Activated T-cell treated with anti-CD3 and anti-CD28 coated beads, Interleukin-2, amount 50 U/mL, for 48 hours (primary cell): Measurements from ENCODE around the gene PRPF31.
A peak's percentile ranks its signal among the peaks of the same experiment; 100 is the strongest.

Source experiments
- DNase-seq, 2 experiments: peaks; one replicate each; pipeline ENCODE4 v3.0.0-alpha.2; 2020

Gene PRPF31

DNA sequence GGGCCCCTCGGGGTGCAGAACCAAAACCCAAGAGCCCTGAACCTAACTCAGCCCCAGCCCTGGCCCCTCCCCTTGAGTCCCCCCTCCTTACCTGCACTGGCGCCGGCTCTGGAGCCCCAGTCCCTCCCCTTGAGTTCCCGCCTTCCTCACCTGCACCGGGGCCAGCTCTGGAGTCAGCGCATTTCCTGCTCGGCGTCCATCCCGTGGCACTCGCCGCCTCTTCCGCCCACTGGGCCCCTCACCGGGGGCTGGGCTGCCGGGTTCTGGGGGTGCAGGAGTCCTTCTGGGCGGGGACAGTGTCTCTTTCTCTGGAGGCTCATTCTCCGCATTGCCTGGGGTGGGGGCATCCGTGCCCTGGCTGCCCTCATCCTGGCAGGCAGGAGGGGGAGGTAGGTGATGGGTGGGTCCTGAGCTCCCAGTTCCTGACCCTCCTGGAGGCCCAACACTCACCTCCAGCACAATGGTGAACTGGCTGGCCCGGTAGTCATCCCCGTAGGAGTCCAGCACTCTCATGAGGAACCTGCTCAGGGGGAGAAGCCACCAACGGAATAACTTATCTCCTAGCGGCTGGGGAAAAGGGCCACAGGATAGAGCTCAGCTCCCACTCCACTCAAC is 7.6 kb upstream of the PRPF31 start:
- no peak for DNase-seq

DNA sequence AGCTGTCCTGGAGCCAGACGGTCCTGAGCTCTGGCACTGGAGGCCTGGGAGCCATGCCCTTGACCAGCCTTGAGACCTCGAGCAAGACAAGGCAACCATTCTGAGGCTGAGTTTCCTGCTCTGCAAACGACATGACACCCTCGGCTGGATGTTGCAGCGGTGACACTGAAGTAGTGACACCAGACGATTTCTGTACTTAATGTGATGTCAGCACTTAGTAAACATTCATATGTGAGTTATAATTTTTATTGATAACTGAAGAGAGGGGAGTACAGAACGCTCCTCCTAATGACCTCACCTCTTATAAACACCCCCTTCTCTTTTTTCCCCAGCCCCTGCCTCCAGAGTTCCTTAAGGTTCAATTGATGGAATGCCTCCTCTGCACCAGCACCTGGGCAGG is 7.1 kb upstream of the PRPF31 start:
- DNase-seq = no peak

DNA sequence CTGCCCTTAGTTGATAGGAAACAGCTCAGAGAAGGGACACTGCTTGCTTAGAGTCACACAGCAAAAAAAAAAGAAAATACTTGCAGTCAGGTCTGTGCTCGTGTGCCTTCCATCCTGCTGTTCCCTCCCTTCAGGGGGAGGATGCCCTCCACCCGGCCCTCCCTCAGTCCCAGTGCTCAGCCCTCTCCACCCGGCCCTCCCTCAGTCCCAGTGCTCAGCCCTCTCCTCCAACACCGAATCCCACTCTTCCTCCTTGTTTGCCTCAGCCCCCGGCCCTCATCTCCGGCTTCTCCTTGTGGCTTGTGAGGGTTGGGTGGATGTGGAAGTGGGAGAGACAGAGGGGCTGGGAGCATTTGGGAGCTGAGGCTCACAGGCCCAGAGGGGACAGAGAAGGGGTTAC is 5.9 kb upstream of the PRPF31 start:
- DNase-seq = no peak

DNA sequence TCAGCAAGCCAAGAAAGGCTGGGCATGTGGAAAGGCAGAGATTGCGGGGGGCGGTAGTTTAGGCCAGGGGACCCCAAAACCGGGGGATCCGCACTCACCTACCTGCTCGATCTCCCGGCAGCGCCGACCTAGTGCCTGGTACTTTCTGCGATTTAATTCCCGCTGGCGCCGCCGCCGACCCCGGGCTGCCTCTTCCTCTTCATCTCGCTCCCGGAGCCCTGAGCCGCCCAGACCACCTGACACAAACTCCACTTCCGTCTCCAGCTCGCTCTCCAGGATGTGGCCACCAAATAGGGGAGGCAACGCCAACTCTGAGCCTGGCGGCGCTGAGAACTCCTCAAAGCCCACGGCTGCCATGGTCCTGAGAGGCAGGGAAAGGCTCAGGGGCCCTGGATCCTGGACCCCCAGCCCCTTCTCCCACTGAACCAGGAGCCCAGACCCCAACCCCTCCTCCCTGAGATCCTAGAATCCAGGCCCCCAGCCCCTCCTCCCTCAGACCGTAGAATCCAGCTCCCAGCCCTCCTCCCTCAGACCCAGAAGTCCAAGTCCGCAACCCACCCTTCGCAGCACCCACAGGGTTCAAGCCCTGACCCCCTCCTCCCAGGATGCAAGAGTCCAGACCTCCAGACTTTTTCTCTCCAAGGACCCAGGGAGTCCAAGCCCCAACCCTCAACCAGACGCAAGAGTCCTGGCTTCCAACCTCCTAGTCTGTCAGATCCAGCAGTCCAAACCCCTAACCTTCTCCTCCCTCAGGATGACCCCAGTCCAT is 1.0 kb upstream of the PRPF31 start:
- DNase-seq = peak; percentile 60 to 61

- no peak for DNase-seq
Observed at GRCh38 chr19:54121259-54121658, 5.7 kb downstream of the PRPF31 start.

DNA sequence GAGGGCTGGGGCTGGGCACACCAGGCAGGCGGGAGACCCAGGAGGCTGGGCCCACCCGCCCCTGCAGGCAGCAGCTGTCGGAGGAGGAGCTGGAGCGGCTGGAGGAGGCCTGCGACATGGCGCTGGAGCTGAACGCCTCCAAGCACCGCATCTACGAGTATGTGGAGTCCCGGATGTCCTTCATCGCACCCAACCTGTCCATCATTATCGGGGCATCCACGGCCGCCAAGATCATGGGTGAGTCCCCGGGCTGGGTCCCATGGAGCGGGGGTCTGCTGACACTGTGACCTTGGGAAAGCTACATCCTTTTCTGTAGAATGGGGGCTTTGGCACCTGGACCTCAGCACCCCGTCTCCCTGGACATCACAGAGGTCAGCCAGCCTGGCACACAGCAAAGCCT is 8.1 kb downstream of the PRPF31 start:
- DNase-seq = no peak

DNA sequence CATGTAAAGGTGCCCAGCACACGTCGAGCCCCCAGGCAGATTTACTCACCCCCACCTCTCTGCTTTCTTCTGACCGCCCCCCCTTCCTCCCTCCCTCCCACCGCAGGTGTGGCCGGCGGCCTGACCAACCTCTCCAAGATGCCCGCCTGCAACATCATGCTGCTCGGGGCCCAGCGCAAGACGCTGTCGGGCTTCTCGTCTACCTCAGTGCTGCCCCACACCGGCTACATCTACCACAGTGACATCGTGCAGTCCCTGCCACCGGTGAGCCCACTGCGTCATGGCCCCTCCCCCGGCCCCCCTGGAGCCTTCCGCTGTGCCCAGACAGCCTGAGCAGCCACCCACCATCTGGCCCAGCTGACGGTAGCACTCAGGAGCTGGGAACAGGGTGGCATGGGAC is 8.8 kb downstream of the PRPF31 start:
- DNase-seq = no peak

GRCh38 chr19:54125713-54126112 is 10.2 kb downstream of the PRPF31 start:
- DNase-seq = no peak

- no peak for DNase-seq
Observed at GRCh38 chr19:54127688-54128440, 12.3 kb downstream of the PRPF31 start.

DNA sequence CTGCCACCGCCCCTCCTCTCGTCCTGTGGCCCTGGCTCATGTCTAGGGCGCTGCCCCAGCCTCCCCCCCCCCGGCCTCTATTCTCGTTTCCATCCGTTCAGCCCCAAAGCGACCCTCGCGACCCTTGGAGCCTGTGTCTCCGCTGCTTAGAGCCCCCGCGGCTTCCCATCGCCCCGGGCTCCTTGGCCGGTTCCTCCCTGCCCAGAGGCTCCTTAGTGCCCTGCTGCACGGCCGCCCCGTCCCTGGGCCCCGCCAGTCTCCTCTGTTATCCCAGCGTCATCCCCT is 12.8 kb downstream of the PRPF31 start:
- no peak for DNase-seq

DNA sequence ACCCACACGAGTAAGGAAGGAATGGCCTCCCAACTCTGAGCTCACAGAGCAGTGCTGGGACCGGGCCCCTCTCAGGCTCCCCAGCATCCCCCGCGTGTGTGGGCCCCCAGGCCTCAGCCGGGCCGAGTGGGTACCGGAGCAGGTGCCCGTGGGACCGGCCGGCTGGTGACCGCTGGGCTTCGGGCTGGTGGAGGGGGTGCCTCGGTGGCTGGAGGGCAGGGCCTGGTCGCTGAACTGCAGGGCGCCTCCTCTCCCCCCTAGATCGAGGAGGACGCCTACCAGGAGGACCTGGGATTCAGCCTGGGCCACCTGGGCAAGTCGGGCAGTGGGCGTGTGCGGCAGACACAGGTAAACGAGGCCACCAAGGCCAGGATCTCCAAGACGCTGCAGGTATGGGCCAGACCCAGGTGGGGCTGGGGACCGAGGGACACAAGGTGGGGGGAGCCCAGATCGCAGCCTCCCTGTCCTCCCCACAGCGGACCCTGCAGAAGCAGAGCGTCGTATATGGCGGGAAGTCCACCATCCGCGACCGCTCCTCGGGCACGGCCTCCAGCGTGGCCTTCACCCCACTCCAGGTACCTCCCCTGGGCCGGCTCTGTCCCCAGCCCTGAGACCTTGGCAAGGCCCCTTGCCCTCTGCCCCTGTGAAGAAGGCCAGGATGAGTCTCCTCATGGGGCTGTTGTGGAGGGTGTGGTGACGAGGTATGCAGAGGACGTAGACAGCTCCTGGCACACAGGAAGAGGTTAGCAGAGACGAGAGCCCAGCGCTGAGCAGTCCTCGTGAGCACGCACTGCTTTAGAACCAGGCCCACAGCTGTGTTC is 13.5 kb downstream of the PRPF31 start:
- DNase-seq = no peak

GRCh38 chr19:54129617-54129996 is 14.1 kb downstream of the PRPF31 start:
- DNase-seq = no peak

- no peak for DNase-seq
Observed at GRCh38 chr19:54133312-54133956, 17.9 kb downstream of the PRPF31 start.

DNA sequence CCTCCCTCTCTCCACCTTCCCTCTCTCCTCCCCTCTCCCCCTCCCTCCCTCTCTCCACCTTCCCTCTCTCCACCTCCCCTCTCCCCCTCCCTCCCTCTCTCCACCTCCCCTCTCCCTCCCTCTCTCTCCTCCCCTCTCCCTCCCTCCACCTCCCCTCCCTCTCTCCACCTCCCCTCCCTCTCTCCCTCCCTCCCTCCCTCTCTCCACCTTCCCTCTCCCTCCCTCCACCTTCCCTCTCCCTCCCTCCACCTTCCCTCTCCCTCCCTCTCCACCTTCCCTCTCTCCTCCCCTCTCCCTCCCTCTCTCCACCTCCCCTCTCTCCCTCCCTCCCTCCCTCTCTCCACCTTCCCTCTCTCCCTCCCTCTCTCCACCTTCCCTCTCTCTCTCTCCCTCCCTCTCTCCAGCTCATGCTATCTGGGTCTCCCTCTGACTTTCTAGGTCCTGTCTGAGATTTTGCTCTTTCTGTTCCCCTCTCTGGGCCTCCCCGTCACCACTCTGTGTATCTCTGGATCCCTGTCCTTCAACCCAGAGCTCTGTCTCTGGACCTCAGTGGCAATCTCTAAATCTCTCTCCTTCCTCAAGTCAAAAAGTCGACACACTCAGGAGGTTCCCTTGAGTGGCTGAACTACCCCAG is 18.5 kb downstream of the PRPF31 start:
- no peak for DNase-seq

- DNase-seq = no peak
Observed at GRCh38 chr19:54136086-54136863, 20.7 kb downstream of the PRPF31 start.

DNA sequence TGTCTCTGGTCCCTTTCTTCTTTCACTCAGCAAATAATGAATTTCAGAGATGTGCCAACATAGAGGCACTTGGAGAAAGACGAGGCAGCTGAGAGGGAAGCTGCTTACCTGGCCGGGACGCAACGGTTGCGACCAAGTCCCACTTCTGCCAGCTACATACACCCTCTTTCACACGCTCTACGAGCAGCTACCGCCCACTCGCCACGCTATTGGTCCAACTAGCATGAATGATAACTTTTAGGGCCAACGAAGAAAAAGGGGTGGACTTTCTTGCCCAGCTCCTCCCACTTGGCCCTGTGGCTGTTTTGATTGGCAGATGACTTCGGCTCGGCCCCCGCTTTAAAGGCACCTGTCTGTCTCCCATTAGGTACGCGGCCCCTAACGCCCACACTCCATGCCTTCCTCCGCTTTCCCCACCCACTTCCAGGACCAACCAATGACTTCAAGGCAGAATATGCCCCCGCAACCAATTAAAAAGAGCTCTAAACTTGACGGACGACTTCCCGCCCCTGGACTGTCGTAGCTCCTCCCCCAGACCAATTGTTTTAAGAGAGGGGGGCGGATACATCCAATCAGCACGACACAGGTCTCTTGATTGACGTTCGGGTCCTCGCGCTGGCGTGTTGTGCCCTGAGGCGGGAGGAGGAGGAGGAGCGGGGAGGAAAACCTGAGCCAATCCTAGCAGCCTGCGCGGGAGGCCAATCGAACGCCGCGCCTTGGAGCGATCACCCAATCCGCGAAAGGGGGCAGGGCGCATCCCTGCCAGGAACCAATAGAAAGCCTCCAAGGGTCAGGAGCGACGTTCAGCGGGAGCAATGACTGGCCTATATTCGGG is 21.5 kb downstream of the PRPF31 start:
- peak; percentile 98 to 99 for DNase-seq

DNA sequence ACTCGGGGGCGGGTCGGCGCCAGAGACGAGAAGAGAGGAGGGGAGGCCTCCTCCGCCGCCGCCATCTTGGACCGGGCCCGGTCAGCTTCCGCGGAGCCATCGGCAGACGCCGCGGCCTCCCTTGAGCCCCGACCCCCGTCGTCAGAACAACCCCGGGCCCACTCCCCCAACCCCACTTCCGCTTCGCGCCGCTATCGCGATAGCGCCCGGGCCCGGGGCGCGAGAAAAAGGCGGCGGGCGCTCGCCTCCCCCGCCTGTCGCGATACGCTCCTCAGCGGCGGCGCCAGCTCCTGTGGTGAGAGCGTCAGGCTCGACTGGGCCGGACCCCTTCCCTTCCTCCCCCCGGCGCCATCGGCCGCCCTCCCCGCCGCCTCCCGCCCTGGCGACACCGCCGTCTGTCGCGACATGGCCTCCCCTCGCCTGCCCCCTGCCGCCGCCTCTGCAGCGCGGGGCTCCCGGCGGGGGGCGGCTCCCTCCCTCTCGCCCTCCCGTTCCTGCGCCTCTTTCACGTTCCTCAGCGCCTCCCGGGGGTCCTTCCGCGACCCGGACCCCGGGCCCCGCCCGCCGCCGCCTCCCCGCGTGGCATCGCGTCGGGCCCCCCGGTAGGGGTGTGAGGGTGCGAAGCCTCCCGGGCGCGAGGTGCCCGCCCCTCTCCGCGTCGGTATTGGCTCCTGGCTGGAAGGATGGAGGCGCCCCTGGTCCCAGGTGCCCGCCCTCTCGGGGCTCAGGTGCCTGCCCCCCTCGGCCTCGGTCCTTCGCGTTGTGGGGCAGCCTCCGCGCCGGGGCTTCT is 22.3 kb downstream of the PRPF31 start, which contains the start of gene CNOT3:
TSS of gene CNOT3 (plus strand) at position 64 of the 790 bp plus-strand sequence. CDS start 5,217 bp downstream, outside the sequence.
- peak; percentile 43 to 46 for DNase-seq

GRCh38 chr19:54138489-54139256 is 23.1 kb downstream of the PRPF31 start:
- peak; percentile 63 to 67 for DNase-seq

DNA sequence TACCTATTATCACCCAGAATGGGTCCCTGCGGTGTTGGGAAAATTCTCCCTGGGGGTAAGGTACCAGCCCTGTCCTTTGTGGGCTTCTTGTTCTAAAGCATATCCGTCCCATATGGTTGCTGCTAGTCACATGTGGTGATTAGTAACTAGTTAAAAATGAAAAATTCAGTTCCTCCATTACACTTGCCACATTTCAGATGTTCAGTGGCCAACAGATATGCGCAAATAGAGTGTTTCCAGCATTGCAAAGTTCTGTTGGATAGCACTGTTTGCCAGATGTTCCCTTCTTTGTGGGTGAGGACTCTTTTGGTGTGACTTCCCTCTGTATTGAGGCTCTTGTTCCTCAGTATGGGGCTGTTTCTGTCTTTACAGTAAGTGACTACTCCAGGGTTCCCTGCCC is 25.8 kb downstream of the PRPF31 start:
- DNase-seq = no peak
